WI38 (cell line): ENCODE results near the gene SH2B2.

ENCODE experiments used
- H3K4me3 ChIP-seq: 2 replicates; pipeline ENCODE4 v1.5.1; 2011; ENCODE audit warnings: low read depth, mild to moderate bottlenecking, control low read depth, low read length
- TF ChIP-seq, protein P1 (sequence below): IDR thresholded peaks from 2 replicates; pipeline ENCODE4 v1.5.1; 2012; ENCODE audit warnings: low read depth, mild to moderate bottlenecking, control low read depth, low read length

Gene SH2B2

DNA sequence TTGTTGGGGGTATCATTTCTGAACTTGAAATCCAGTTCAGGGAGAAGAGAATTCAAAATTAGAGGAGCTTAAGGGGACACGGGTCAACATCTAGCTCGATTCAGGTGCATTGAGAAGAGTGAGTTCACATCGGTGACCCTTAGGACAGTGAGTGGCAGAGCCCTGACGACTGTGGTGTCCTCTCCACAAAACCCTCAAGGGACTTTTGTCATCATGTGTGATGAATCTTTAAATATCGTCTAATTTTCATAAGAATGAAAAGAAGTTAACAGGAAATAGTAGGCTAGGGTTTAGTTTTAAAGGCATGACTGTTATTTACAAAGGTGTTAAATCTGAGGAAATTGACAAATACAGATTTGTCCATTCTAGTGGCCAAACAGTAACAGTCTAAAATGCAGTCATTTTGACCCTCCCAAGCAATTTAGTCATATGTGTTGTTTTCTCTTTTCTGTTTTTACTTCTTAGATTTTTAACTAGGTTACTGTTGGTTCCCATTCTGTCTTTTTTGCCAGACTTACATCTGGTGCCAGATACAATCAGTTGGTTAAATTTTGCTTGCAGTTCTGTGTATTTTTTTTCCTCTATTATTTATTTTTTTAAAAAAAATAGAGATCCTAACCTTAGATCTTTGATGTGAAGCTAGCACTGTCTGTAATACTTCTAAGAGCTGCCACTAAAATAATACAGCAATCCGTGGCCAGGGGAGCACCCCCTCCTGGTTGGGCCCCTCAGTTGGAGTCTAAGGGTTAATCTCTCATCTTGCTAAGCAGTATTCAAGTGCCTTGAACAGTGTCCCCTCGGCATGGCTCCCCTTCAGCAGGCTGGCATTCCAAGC is 34.9 kb upstream of the SH2B2 start:
- TF ChIP-seq, protein P1, sequence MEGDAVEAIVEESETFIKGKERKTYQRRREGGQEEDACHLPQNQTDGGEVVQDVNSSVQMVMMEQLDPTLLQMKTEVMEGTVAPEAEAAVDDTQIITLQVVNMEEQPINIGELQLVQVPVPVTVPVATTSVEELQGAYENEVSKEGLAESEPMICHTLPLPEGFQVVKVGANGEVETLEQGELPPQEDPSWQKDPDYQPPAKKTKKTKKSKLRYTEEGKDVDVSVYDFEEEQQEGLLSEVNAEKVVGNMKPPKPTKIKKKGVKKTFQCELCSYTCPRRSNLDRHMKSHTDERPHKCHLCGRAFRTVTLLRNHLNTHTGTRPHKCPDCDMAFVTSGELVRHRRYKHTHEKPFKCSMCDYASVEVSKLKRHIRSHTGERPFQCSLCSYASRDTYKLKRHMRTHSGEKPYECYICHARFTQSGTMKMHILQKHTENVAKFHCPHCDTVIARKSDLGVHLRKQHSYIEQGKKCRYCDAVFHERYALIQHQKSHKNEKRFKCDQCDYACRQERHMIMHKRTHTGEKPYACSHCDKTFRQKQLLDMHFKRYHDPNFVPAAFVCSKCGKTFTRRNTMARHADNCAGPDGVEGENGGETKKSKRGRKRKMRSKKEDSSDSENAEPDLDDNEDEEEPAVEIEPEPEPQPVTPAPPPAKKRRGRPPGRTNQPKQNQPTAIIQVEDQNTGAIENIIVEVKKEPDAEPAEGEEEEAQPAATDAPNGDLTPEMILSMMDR, result no peak
- H3K4me3 ChIP-seq, result no peak overlapping the region

DNA sequence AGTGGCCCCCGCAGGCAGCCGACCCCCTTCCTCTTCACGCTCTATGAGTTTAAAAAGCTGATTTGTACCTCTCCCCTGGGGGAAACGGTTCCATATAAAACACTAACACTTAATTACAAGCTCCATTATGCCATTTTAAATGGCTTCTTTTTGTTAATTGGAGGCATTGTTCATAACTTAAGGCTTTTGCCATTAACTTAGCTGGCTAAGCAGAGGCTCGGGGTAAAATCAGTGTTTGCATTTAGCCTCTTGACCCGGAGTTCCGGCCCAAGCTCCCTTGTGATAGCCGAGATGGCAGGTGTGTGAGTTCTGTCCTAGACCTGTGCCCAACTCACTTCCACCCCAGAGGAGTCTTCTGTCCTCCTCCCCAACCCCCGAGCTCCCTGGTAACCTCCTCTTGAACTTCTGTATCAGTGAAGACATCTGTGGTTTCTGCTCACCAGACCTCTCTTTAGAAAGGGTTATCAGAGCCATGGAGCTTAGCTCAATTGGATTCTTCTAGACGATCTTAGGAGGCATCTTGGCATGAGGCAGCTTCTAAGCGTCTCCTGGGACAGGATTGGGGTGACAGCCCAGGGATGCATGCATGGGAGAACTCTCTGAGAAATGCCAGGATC is 34.2 kb upstream of the SH2B2 start:
- no peak overlapping the region for H3K4me3 ChIP-seq

DNA sequence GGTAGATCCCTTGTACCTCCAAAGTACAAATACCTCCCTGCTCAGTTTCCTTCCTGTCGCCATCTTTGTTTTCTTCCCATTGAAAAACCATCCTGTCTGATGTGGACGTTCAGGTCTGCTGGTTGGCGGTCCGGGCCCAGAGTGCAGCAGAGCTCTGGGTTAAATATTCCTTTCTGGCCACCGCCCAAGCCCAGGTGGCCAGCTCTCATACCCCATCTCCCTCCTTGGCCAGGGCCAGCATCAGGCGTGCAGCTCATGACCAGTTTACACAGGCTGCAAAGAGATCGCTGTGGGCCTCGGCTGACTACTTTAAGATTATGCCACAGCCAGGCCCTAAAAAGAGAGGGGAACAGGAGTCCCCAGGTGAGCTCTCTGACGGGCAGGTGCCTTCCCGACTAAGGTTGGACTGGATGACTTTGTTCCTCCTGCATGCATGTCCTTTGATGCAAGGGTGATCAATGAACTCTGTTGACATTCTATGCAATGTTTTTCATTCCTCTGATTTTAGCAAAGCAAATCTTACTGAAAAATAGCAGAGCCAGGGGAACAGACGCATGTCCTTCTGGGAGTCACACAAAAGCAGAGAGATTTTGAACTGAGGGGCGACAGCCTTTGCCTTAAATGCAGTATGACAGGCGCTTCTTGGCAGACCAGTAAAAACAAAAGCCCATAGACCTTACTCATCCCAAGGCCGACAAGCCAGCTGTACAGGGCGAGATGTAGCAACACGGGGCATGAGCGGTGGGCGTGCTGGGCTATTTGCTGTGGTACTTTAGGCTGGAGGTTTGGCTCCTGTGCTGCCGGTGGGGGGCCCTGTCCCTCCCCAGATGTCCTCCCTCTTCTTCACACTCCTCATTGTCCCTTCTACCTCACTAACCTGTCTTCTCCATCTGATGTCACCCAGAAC is 33.3 kb upstream of the SH2B2 start:
- H3K4me3 ChIP-seq, result no peak overlapping the region
- TF ChIP-seq, protein P1, result no peak

More for the DNA sequence above, 34.2 kb upstream of the SH2B2 start:
- TF ChIP-seq, protein P1, result no peak

DNA sequence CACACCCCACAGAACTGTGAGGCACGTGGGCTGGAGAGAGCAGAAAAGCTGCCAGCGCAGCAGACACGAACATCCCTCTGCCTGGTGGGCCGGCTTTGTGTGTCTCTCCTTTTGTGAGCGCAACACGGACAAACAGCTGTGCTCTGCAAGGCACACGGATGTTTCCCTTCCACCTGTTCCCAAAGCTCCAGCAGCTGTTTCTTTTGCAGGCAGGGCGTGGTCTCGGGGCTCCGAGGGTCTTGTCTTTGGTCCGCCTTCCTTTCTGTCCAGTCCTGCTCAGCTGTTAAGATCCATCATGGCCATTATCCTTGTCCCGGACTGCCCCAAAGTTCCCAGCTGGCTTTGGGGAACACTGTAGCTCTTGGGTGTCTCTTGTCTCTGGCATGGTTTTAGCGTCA is 32.7 kb upstream of the SH2B2 start:
- H3K4me3 ChIP-seq, result no peak overlapping the region
- TF ChIP-seq, protein P1, result no peak

DNA sequence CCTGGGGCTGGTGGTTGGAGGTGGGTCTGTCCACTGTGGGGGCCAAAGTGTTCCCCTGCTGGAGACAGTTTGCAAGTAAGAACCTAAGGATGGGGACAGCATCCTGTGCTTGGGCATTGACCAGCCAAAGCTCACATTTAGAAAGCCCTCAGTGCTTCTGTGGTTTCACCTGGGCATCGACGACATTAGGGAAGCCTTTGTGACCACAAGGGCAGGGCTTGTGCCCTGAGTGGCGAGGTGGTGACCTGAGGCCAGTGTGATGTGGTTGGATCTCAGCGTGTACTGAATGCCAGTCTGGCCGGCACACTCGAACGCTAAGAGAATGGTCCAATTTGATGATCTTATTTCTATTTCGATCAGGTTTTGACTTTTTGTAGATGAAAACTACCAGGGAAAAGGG is 32.1 kb upstream of the SH2B2 start:
- H3K4me3 ChIP-seq, result no peak overlapping the region
- TF ChIP-seq, protein P1, result no peak

DNA sequence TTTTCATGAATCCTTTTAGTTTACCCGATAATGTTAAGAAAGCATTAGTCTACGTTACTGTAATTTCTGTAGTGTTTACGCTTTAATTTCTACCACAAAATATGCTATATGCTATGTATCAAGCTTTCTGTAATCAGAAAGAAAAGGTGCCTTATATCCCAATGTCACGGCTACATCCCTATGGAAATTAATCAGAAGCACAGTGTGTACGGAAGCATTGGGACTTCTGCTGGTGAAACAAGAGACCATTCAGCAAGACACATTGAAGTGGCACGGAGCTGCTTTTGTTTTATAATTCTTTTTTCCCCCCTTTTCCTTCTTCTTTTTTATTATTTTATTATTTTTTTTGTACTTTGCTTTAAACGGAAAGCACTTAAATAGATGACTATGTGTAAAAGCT is 31.2 kb upstream of the SH2B2 start:
- TF ChIP-seq, protein P1, result no peak
- no peak overlapping the region for H3K4me3 ChIP-seq
